Smooth muscle cell (in vitro differentiated cells): ENCODE data around the gene NAT8L. TPM values are rescaled to one million over a fixed set of nuclear protein-coding genes. Genes with fewer than 3 reads are reported as not detected.

Experiments used
- DNase-seq: peaks from one replicate; lab custom pipeline; 2025; ENCODE audit not compliant: unreplicated experiment; lab: John Stamatoyannopoulos, UW
- H2AFZ ChIP-seq: fragments of 200-600 bp; sonication (generic); 2 replicates; pipeline ENCODE4 v1.6.0; 2016; ENCODE audit warnings: antibody characterized with exemption, low read depth, mild to moderate bottlenecking
- H3F3A ChIP-seq: fragments of 200-600 bp; sonication (generic); 2 replicates; pipeline ENCODE4 v1.6.0; 2017; ENCODE audit warnings: antibody characterized with exemption, low read depth
- H3K27ac ChIP-seq: fragments of 200-600 bp; sonication (generic); 2 replicates; pipeline ENCODE4 v1.5.1; 2016; ENCODE audit warnings: low read depth, mild to moderate bottlenecking
- H3K27me3 ChIP-seq: fragments of 200-600 bp; sonication (generic); 2 replicates; pipeline ENCODE4 v1.6.1; 2016; ENCODE audit warnings: low read depth, mild to moderate bottlenecking
- H3K36me3 ChIP-seq: fragments of 200-600 bp; sonication (generic); 2 replicates; pipeline ENCODE4 v1.5.1; 2016; ENCODE audit warnings: low read depth
- H3K4me1 ChIP-seq: fragments of 200-600 bp; sonication (generic); 2 replicates; pipeline ENCODE4 v1.5.1; 2016; ENCODE audit warnings: low read depth
- H3K4me2 ChIP-seq: fragments of 200-600 bp; sonication (generic); 2 replicates; pipeline ENCODE4 v1.6.0; 2016; ENCODE audit warnings: mild to moderate bottlenecking
- H3K4me3 ChIP-seq: fragments of 200-600 bp; sonication (generic); 2 replicates; pipeline ENCODE4 v1.5.1; 2016; ENCODE audit warnings: mild to moderate bottlenecking
- H3K79me2 ChIP-seq: fragments of 200-600 bp; sonication (generic); 2 replicates; pipeline ENCODE4 v1.6.0; 2016; ENCODE audit warnings: low read depth, mild to moderate bottlenecking
- H3K9ac ChIP-seq: fragments of 200-600 bp; sonication (generic); 2 replicates; pipeline ENCODE4 v1.6.0; 2016; ENCODE audit warnings: low read depth
- H3K9me3 ChIP-seq: fragments of 200-600 bp; sonication (generic); replicated peaks from 2 replicates; pipeline ENCODE4 v1.5.1; 2016; ENCODE audit warnings: low read depth
- H4K20me1 ChIP-seq: fragments of 200-600 bp; sonication (generic); 2 replicates; pipeline ENCODE4 v1.6.0; 2016; ENCODE audit warnings: low read depth
- CTCF ChIP-seq: fragments of 200-600 bp; sonication (generic); IDR thresholded peaks from 2 replicates; pipeline ENCODE4 v1.5.1; 2017; ENCODE audit warnings: borderline replicate concordance, mild to moderate bottlenecking, antibody characterized with exemption; ENCODE audit not compliant: insufficient read depth, poor library complexity, severe bottlenecking
- WGBS: methylation state at CpG from one replicate; pipeline ENCODE4 v1.1.7; 2016; ENCODE audit warnings: low lambda C conversion rate; 5-methylcytosine and 5-hydroxymethylcytosine counted together
- polyA plus RNA-seq: library from polyadenylated mRNA; unstranded; fragments of >200 nt; fragmentation: Nextera tagmentation; extraction: Ambion mirVana; gene quantifications from 2 replicates; pipeline ENCODE4 v1.2.1, GENCODE V29; 2016
- total RNA-seq: library from RNA; depleted of rRNA; stranded (reverse); fragments of >200 nt; gene quantifications from 2 replicates; pipeline ENCODE4 v1.2.3, GENCODE V29; 2014

NAT8L gene
- total and polyA plus RNA-seq, 2 experiments from 2014 or later: not detected

- Histone ChIP-seq H2AFZ (no peak overlapping the region), H3K4me1 (peaks cover 6% of the 10 kb centered on the region), H3K27ac (no peak overlapping the region), H3K4me2 (no peak overlapping the region), H3K4me3 (no peak overlapping the region), H3K36me3 (no peaks in the 10 kb centered on the region), H4K20me1 (no peaks in the 10 kb centered on the region), H3K79me2 (no peaks in the 10 kb centered on the region), H3K9me3 (no peaks in the 10 kb centered on the region), H3K9ac (no peak overlapping the region), H3F3A (no peaks in the 10 kb centered on the region), H3K27me3 (peaks cover 24% of the 10 kb centered on the region)
- WGBS: 97% methylated on average over 34 of the region's 53 CpGs
- DNase-seq: no peak
- no peak for TF ChIP-seq CTCF
These were observed 4.6 kb downstream of the NAT8L start for GRCh38 chr4:2063557-2064275.

DNA sequence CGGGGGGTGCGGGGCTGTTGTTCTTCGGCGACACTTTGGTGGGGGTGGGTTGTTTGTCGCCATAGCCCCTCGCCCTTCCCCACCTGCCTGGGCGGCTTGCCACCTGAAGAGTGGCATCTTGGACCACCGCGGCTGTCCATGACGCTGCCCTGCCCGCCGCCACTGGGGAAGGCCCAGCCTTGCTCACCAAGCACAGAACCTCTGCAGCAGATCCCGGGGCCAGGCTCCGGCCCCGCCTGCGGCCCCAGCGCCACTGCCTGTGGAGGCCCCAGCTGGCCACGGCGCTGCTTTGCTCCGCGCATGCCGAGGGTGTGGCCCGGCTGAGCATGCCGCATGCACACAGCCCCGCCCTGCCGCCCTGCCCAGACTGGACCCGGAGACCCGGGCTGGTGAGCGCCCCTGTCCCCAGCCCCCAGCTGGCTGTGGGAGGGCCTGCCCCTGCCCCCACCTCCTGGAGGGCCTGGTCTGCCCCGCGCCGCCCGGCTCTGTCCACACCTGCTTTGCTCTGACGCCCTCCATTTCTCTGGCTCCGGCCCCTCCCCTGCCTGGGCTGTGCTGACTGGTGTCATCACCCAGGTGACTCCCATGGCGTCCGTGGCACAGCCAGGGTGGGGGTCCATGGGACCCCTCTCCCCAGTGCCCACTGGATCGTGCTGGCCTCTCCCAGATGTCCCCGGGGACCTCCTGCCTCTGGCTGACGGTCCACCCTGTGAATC, 5.3 kb downstream of the NAT8L start:
- WGBS: 91% methylated on average over 35 of the region's 40 CpGs
- no peak for DNase-seq
- no peak overlapping the region for H3K9ac ChIP-seq

DNA sequence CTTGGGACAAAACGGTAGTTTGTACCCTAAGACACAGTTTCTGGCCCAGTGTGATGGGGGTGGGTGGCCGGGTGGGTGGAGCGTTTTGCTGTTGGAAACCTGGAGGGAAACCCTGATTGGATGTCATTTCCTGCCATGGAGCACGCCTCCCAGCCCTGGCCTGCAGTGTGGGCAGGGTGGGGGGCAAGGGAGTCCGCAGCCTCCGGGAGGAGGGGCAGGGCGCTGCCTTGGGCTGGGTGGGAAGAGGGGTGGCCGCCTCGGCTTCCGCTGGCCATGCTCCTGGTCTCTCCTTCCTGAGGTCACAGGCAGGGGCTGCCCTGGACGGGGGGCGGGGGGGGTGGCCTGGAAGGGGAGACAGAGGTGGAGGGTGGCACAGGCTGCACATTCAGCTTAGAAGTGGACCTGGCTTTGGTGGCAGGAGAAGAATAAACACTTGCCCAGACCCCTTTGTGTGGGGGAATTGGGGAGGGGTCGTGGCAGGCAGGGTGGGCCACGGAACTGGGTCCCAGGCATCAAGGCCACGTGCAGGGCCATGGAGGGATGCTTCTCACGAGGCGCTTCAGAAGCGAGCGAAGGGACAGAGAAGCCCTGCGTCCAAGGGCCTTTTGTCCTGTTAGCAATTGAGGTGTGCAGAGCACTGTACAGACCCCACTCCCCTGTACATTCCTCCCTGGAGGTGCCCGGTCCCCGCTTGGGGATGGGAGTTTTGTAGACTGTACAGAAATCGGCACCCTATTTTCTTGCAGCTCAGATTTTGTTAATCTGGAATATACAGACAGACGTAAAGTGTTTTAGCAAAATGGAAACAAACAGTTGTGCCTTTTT, 6.2 kb downstream of the NAT8L start:
- Histone ChIP-seq H3K27ac (no peak overlapping the region), H3K4me3 (no peak overlapping the region), H2AFZ (no peak overlapping the region), H3K9ac (no peak overlapping the region), H3K4me2 (no peak overlapping the region), H3K9me3 (no peaks in the 10 kb centered on the region), H3K79me2 (no peaks in the 10 kb centered on the region), H3K36me3 (no peaks in the 10 kb centered on the region), H3K27me3 (peaks cover 19% of the 10 kb centered on the region), H3K4me1 (peaks cover 5% of the 10 kb centered on the region), H4K20me1 (no peaks in the 10 kb centered on the region), H3F3A (no peaks in the 10 kb centered on the region)
- no peak for TF ChIP-seq CTCF
- 87% methylated on average over 18 of the region's 24 CpGs for WGBS
- no peak for DNase-seq

More for the DNA sequence above, 5.3 kb downstream of the NAT8L start:
- Histone ChIP-seq H3K79me2 (no peaks in the 10 kb centered on the region), H3K9me3 (no peaks in the 10 kb centered on the region), H3K27me3 (peaks cover 24% of the 10 kb centered on the region), H3K36me3 (no peaks in the 10 kb centered on the region), H3K4me1 (peaks cover 6% of the 10 kb centered on the region), H3K4me3 (no peak overlapping the region), H2AFZ (no peak overlapping the region), H3F3A (no peaks in the 10 kb centered on the region), H4K20me1 (no peaks in the 10 kb centered on the region), H3K4me2 (no peak overlapping the region), H3K27ac (no peak overlapping the region)
- TF ChIP-seq CTCF: no peak
